Stimulated activated CD4-positive, alpha-beta T cell treated with anti-CD3 and anti-CD28 coated beads, Interleukin-15, amount 100 ng/mL, for 1 hour (primary cell): ENCODE data around the gene CAMTA1.

ENCODE experiments used
- DNase-seq, 2 donors: peaks; one replicate each; pipeline ENCODE4 v3.0.0-alpha.2; 2020; ENCODE audit warnings: low read depth in 1 of 2, low spot score in 1 of 2

CAMTA1 gene

GRCh38 chr1:6923955-6924881 is 139.0 kb downstream of the CAMTA1 start:
- DNase-seq = no peak

GRCh38 chr1:6924891-6925290 is 139.6 kb downstream of the CAMTA1 start:
- no peak for DNase-seq

GRCh38 chr1:6927626-6928025 is 142.4 kb downstream of the CAMTA1 start:
- no peak for DNase-seq

GRCh38 chr1:6928106-6928885 is 143.0 kb downstream of the CAMTA1 start:
- no peak for DNase-seq

- no peak for DNase-seq
Observed at GRCh38 chr1:6930732-6931300, 145.6 kb downstream of the CAMTA1 start.

GRCh38 chr1:6935361-6935883 is 150.2 kb downstream of the CAMTA1 start:
- DNase-seq = no peak

- no peak for DNase-seq
Observed at GRCh38 chr1:6935911-6936690, 150.8 kb downstream of the CAMTA1 start.

- DNase-seq = no peak
Observed at GRCh38 chr1:6937048-6937447, 151.8 kb downstream of the CAMTA1 start.

GRCh38 chr1:6939363-6939762 is 154.1 kb downstream of the CAMTA1 start:
- DNase-seq = no peak

GRCh38 chr1:6941786-6942185 is 156.5 kb downstream of the CAMTA1 start:
- no peak for DNase-seq

GRCh38 chr1:6942990-6943389 is 157.7 kb downstream of the CAMTA1 start:
- no peak for DNase-seq

- no peak for DNase-seq
Observed at GRCh38 chr1:6944434-6944833, 159.2 kb downstream of the CAMTA1 start.

GRCh38 chr1:6947952-6948351 is 162.7 kb downstream of the CAMTA1 start:
- DNase-seq = no peak

- no peak for DNase-seq
Observed at GRCh38 chr1:6948416-6948815, 163.2 kb downstream of the CAMTA1 start.

GRCh38 chr1:6948861-6949260 is 163.6 kb downstream of the CAMTA1 start:
- DNase-seq = no peak

GRCh38 chr1:6950001-6950765 is 164.9 kb downstream of the CAMTA1 start:
- DNase-seq = no peak

GRCh38 chr1:6951536-6951935 is 166.3 kb downstream of the CAMTA1 start:
- DNase-seq = no peak

- no peak for DNase-seq
Observed at GRCh38 chr1:6953216-6953615, 168.0 kb downstream of the CAMTA1 start.

- DNase-seq = no peak
Observed at GRCh38 chr1:6953907-6954364, 168.7 kb downstream of the CAMTA1 start.

GRCh38 chr1:6954591-6954990 is 169.3 kb downstream of the CAMTA1 start:
- DNase-seq = no peak
